Measurements from ENCODE around the gene UBAC2.

DNA sequence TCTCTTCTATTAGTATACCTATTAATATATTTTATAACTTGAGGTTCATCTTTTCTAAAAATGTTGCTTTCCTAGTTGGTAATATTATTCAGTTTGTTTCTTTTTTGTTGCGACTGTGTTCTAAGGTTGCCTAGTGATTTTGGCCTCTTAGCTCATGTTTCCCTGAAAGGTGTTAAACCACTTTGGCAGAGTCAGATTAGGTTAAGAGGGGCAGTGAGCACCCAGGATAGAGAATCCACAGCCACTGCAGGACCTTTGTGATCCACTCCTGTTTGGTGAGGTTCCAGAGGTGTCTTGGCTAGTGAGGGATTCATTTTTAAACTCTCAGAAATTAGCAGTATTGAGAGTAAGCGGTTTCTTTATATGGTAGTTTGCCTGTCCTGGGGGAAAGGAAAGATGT, 72.5 kb downstream of the UBAC2 start:
- TF ChIP-seq EZH2phosphoT487 (IDR thresholded peaks at IDR 0.05; ENCODE audit: borderline replicate concordance, low read depth, low read length), result no peak
- TF ChIP-seq, protein P1, sequence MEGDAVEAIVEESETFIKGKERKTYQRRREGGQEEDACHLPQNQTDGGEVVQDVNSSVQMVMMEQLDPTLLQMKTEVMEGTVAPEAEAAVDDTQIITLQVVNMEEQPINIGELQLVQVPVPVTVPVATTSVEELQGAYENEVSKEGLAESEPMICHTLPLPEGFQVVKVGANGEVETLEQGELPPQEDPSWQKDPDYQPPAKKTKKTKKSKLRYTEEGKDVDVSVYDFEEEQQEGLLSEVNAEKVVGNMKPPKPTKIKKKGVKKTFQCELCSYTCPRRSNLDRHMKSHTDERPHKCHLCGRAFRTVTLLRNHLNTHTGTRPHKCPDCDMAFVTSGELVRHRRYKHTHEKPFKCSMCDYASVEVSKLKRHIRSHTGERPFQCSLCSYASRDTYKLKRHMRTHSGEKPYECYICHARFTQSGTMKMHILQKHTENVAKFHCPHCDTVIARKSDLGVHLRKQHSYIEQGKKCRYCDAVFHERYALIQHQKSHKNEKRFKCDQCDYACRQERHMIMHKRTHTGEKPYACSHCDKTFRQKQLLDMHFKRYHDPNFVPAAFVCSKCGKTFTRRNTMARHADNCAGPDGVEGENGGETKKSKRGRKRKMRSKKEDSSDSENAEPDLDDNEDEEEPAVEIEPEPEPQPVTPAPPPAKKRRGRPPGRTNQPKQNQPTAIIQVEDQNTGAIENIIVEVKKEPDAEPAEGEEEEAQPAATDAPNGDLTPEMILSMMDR (conservative IDR thresholded peaks at IDR 0.05; ENCODE audit: low read length), result no peak

Measured in OCI-LY7 (cell line).